Body of pancreas (tissue), 4 donors: ENCODE results near the gene CYTH1. TPM values are rescaled to one million over a fixed set of nuclear protein-coding genes. Genes with fewer than 3 reads are reported as not detected.
"Not testable (repeated sequence)": the region's sequence is repeated elsewhere in the genome, so short reads cannot be mapped to it uniquely, and the experiment has no call there.

Experiments
- ATAC-seq: fragments of 150-250 bp; one replicate; pipeline ENCODE4 v1.9.1; 2016
- DNase-seq, 4 donors: peaks; one replicate each; pipeline ENCODE4 v3.0.0-alpha.2; 2019
- H3K27ac ChIP-seq, 4 donors: fragments of 200-600 bp; sonication (generic); 1 replicate in 3 of 4; 2 replicates in 1 of 4; pipeline versions ENCODE4 v1.5.1 to v1.6.1; 2016 to 2019; ENCODE audit warnings: mild to moderate bottlenecking in 1 of 4, mixed read lengths in 1 of 4, moderate library complexity in 1 of 4
- H3K27me3 ChIP-seq, 2 donors: fragments of 200-600 bp; sonication (generic); one replicate each; pipeline ENCODE4 v1.6.0; 2016; ENCODE audit warnings: mild to moderate bottlenecking in 1 of 2
- H3K36me3 ChIP-seq, 2 donors: fragments of 200-600 bp; sonication (generic); replicated peaks in 1 of 2; 2 replicates each; pipeline ENCODE4 v1.5.1; 2016; ENCODE audit warnings: low read depth in 2 of 2; ENCODE audit not compliant: insufficient read depth in 1 of 2
- H3K4me1 ChIP-seq: fragments of 200-600 bp; sonication (generic); one replicate; pipeline ENCODE4 v1.6.0; 2016
- H3K4me3 ChIP-seq, 2 donors: fragments of 200-600 bp; sonication (generic); 1 replicate in 1 of 2; 2 replicates in 1 of 2; pipeline ENCODE4 v1.5.1; 2016 to 2019
- H3K9me3 ChIP-seq, 3 donors: fragments of 200-600 bp; sonication (generic); 1 replicate in 2 of 3; 2 replicates in 1 of 3; pipeline ENCODE4 v1.5.1; 2016
- CTCF ChIP-seq, 7 experiments: fragments of 450-650 bp in 4 of 7; fragments of 200-600 bp in 3 of 7; sonication (generic) in 3 of 7; IDR thresholded peaks; one replicate each; pipeline ENCODE4 v1.5.1; 2016 to 2019; ENCODE audit warnings: antibody characterized with exemption in 7 of 7
- POLR2A ChIP-seq, 3 donors: fragments of 450-650 bp; IDR thresholded peaks; one replicate each; pipeline ENCODE4 v1.6.1; 2016; ENCODE audit warnings: antibody characterized with exemption in 3 of 3, mild to moderate bottlenecking in 2 of 3
- WGBS, 2 donors: methylation state at CpG; one replicate each; pipeline ENCODE4 v1.1.5; 2017; 5-methylcytosine and 5-hydroxymethylcytosine counted together
- intact Hi-C: fragments of 100-400 bp; cut with DNase I; formaldehyde crosslinking; loops from one replicate; pipeline ENCODE4 v1.15.1; 2023
- total RNA-seq, 2 donors: library from RNA; depleted of rRNA; stranded (reverse); fragments of >200 nt; gene quantifications; one replicate each; pipeline ENCODE4 v1.1.0, GENCODE V29; 2016

Gene CYTH1
- total RNA-seq, 2 donors from 2014 or later = 32.2 to 60.6 TPM

- Histone ChIP-seq H3K27me3 (no peaks in the 10 kb centered on the region), H3K27ac (peak overlapping the region; percentile 28 to 99 (median 96)), H3K9me3 (no peaks in the 10 kb centered on the region), H3K36me3 (no peaks in the 10 kb centered on the region), H3K4me1 (peaks cover 35% of the 10 kb centered on the region), H3K4me3 (no peak overlapping the region)
- intact Hi-C loops = no loop called here
- 36 to 53% methylated on average over 7 of the region's 7 CpGs for WGBS, 2 donors
- DNase-seq (peak in 2 of 4 donors; percentile 32 to 39), ATAC-seq (no peak)
- no peak for TF ChIP-seq CTCF (IDR thresholded peaks at IDR 0.05)
- TF ChIP-seq POLR2A (IDR thresholded peaks at IDR 0.05) = no peak
These were observed 1.7 kb upstream of the CYTH1 start for GRCh38 chr17:78783711-78784324.

- H3K27ac ChIP-seq = peak overlapping the region; percentile 68 to 92 (median 89)
- 4 to 16% methylated on average over 14 to 64 of the region's 68 CpGs for WGBS, 2 donors
- H3K4me1 ChIP-seq = peaks cover 29% of the 10 kb centered on the region
These were observed 775 bp downstream of the CYTH1 start for GRCh38 chr17:78781104-78781892.

GRCh38 chr17:78780335-78780734 is 1.7 kb downstream of the CYTH1 start:
- Histone ChIP-seq H3K36me3 (no peaks in the 10 kb centered on the region), H3K4me1 (peaks cover 29% of the 10 kb centered on the region), H3K27ac (peak overlapping the region in 3 of 4 donors; percentile 87 to 92 (median 91)), H3K27me3 (no peaks in the 10 kb centered on the region), H3K9me3 (no peaks in the 10 kb centered on the region), H3K4me3 (no peak overlapping the region)
- intact Hi-C loops = no loop called here
- no peak for ATAC-seq
- 92 to 95% methylated on average over 6 of the region's 6 CpGs for WGBS, 2 donors
- no peak for DNase-seq
- TF ChIP-seq CTCF (IDR thresholded peaks at IDR 0.05) (no peak), POLR2A (IDR thresholded peaks at IDR 0.05) (no peak)

More at GRCh38 chr17:78781104-78781892, 775 bp downstream of the CYTH1 start:
- no peaks in the 10 kb centered on the region for H3K27me3 ChIP-seq
- H3K36me3 ChIP-seq = no peaks in the 10 kb centered on the region
- intact Hi-C loops = no loop called here
- no peaks in the 10 kb centered on the region for H3K9me3 ChIP-seq
- peak overlapping the region; percentile 81 to 97 for H3K4me3 ChIP-seq
- ATAC-seq = peak; percentile 5
- peak; percentile 46 to 64 (median 55) for DNase-seq
- no peak for TF ChIP-seq CTCF (IDR thresholded peaks at IDR 0.05)
- peak in 2 of 3 donors; percentile 11 to 25 for TF ChIP-seq POLR2A (IDR thresholded peaks at IDR 0.05)

GRCh38 chr17:78779850-78780249 is 2.2 kb downstream of the CYTH1 start:
- ATAC-seq (no peak), DNase-seq (peak in 1 of 4 donors; percentile 43)
- Histone ChIP-seq H3K27ac (peak overlapping the region in 3 of 4 donors; percentile 87 to 92 (median 91)), H3K27me3 (no peaks in the 10 kb centered on the region), H3K4me1 (peaks cover 29% of the 10 kb centered on the region), H3K36me3 (no peaks in the 10 kb centered on the region), H3K9me3 (no peaks in the 10 kb centered on the region), H3K4me3 (no peak overlapping the region)
- intact Hi-C loops = no loop called here
- peak in 1 of 3 donors; percentile 19 for TF ChIP-seq POLR2A (IDR thresholded peaks at IDR 0.05)
- TF ChIP-seq CTCF (IDR thresholded peaks at IDR 0.05) = peak in 1 of 7 experiments; percentile 4
- WGBS, 2 donors = 37 to 41% methylated on average over 3 of the region's 3 CpGs

- 54 to 92% methylated on average over 5 of the region's 5 CpGs for WGBS, 2 donors
- DNase-seq, H3K9me3 ChIP-seq, ATAC-seq, H3K27me3 ChIP-seq, H3K4me3 ChIP-seq, H3K36me3 ChIP-seq, intact Hi-C loops: not testable (repeated sequence)
- peaks cover 29% of the 10 kb centered on the region for H3K4me1 ChIP-seq
- H3K27ac ChIP-seq = peak overlapping the region in 2 of 4 donors; percentile 87 to 91
These were observed 2.8 kb downstream of the CYTH1 start for GRCh38 chr17:78779286-78779651.
